Activated CD4-positive, alpha-beta memory T cell treated with anti-CD3 and anti-CD28 coated beads, Interleukin-2, amount 10 ng/mL, durations not matched to agents 7 days and 5 days (primary cell): Measurements from ENCODE around the gene KLHL20. TPM values are rescaled to one million over a fixed set of nuclear protein-coding genes. Genes with fewer than 3 reads are reported as not detected.
"Not testable (repeated sequence)": the region's sequence is repeated elsewhere in the genome, so short reads cannot be mapped to it uniquely, and the experiment has no call there.

Source experiments
- CTCF ChIA-PET: fragments of 350-600 bp; sonication (Branson Sonifier 250); formaldehyde crosslinking; loops from one replicate; lab custom pipeline; 2021; ENCODE audit warnings: antibody characterized with exemption, inconsistent platforms; lab: Charles Lee
- POLR2A ChIA-PET: fragments of 350-600 bp; sonication (Branson Sonifier 250); formaldehyde crosslinking; loops from one replicate; lab custom pipeline; 2021; ENCODE audit warnings: antibody characterized with exemption; lab: Charles Lee
- DNase-seq: peaks from one replicate; pipeline ENCODE4 v3.0.0-alpha.2; 2020
- H3K27ac Mint-ChIP-seq: one replicate; pipeline ENCODE4 v1.8.0; 2021; ENCODE audit warnings: mild to moderate bottlenecking, mixed read lengths
- H3K27me3 Mint-ChIP-seq: one replicate; pipeline ENCODE4 v1.8.0; 2021; ENCODE audit warnings: mixed read lengths
- H3K36me3 Mint-ChIP-seq: one replicate; pipeline ENCODE4 v1.8.0; 2021; ENCODE audit warnings: low read depth, mixed read lengths
- H3K4me1 Mint-ChIP-seq: one replicate; pipeline ENCODE4 v1.8.0; 2021; ENCODE audit warnings: mixed read lengths
- H3K4me3 Mint-ChIP-seq: one replicate; pipeline ENCODE4 v1.8.0; 2021; ENCODE audit warnings: mild to moderate bottlenecking, mixed read lengths
- H3K9me3 Mint-ChIP-seq: one replicate; pipeline ENCODE4 v1.8.0; 2021; ENCODE audit warnings: mixed read lengths
- total RNA-seq, 2 experiments: library from RNA; stranded (reverse); gene quantifications; one replicate each; pipeline ENCODE4 v1.2.3, GENCODE V29; 2021

Gene KLHL20, protein sequence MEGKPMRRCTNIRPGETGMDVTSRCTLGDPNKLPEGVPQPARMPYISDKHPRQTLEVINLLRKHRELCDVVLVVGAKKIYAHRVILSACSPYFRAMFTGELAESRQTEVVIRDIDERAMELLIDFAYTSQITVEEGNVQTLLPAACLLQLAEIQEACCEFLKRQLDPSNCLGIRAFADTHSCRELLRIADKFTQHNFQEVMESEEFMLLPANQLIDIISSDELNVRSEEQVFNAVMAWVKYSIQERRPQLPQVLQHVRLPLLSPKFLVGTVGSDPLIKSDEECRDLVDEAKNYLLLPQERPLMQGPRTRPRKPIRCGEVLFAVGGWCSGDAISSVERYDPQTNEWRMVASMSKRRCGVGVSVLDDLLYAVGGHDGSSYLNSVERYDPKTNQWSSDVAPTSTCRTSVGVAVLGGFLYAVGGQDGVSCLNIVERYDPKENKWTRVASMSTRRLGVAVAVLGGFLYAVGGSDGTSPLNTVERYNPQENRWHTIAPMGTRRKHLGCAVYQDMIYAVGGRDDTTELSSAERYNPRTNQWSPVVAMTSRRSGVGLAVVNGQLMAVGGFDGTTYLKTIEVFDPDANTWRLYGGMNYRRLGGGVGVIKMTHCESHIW
- total RNA-seq, result 10 to 100 TPM; 17.7 to 18.9 TPM

DNA sequence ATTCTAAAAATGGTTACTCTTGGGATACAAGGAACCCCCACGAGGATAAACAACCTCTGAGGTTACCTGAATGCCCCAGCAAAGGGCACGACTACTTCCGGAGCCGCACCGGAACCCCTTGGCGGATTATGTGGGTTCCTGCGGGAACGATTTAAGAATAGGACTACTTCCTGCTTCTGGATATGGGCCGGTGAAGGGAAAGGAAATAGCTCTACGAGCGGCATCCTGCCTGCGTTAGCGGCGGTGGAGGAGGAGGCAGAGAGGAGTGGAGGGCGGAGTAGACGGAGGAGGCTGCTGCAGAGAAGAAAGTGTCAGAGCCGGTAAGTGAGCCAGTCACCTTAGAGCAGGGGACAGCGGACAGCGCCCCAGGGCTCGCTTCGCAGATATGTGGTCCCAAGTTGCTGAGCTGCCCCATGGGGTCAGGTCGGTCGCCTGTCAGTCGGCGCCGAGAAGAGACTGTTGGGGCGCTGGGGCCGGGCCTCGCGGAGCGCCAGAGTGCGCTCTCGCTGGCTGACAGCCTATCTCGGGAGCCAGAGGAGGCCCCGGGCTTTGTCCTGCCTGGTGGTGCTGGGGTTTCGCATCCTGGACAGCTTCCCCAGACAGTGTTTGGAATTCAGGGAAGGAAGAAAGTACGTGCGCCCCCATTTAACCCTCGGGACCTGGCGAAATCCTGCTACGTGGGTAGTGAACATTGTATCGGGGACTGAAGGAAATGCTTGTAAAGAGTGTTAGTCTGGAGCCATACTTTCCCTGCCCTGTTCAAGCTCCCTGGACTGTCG is at the start of gene KLHL20:
Gene KLHL20 (plus strand): TSS at position 223 of the 779 bp plus-strand sequence. CDS start 1,063 bp downstream, outside the sequence.
- Mint-ChIP-seq H3K4me3 (peak within 1 kb of the TSS; percentile 90), H3K36me3 (peaks cover 7% of the 10 kb centered on the region), H3K9me3 (no peaks in the 10 kb centered on the region), H3K4me1 (peaks cover 24% of the 10 kb centered on the region), H3K27me3 (peaks cover 21% of the 10 kb centered on the region), H3K27ac (peak within 1 kb of the TSS; percentile 97)
- ChIA-PET CTCF (interaction anchor here (0.6 to 2.7 kb wide), 8 partner anchors 43 to 286 kb away, joined by 3 to 17 read pairs (median 4); partner anchors contain the start of gene PRDX6), POLR2A (interaction anchor here (1.0 to 4.3 kb wide), 19 partner anchors 8 to 1285 kb away, joined by 3 to 35 read pairs (median 5); partner anchors contain the start of genes CACYBP, CENPL, DARS2 and GAS5)
- peak; percentile 89 for DNase-seq

DNA sequence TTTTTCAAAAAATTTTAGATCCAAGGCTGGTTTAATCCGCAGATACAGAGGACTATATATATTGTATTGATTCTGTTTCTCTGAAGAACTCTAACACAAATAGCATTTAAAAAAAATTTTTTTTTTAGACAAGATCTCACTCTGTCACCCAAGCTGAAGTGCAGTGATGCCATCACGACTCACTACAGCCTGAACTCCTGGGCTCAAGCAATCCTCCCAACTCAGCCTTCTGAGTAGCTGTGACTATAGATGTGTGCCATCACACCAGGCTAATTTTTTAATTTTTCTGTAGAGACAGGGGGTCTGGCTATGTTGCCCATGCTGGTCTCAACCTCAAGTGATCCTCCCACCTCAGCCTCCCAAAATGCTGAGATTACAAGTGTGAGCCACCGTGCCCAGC is 48.1 kb upstream of the KLHL20 start:
- no peaks in the 10 kb centered on the region for H3K9me3 Mint-ChIP-seq
- peaks cover 34% of the 10 kb centered on the region for H3K27me3 Mint-ChIP-seq
- no peaks in the 10 kb centered on the region for H3K36me3 Mint-ChIP-seq
- H3K4me1 Mint-ChIP-seq, result peaks cover 9% of the 10 kb centered on the region
- no peak for DNase-seq
- no peak overlapping the region for H3K27ac Mint-ChIP-seq
- CTCF ChIA-PET, result interaction anchor here (1.3 kb wide), 1 partner anchor 237 kb away, joined by 4 read pairs; no protein-coding TSS in a partner anchor
- POLR2A ChIA-PET, result no interaction called here
- H3K4me3 Mint-ChIP-seq, result no peak overlapping the region

DNA sequence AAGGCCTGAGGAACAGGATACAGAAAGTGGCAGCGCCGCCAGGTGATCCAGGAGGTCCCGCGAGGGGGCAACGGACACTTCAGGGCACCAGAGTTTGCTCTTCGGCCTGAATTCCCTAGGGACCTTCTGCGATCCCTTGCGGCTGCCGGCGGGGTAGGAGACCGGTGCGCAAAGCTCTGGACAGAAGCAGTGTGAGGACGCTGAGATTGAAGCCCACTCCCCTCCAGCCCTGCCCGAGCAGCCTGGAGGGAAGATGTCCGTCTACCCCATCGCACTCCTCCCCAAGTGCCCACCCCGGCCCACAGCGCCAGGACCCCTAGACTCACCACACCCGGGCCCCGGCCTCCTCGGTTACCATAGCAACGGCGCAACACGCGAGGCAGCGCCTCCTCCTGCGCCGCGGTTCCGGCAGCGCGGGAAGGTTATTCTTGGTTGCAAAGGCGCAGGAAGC is 45.3 kb upstream of the KLHL20 start, which contains the start of gene ANKRD45:
Gene ANKRD45 (minus strand): TSS at position 361 of the 451 bp plus-strand sequence. CDS start 10,433 bp downstream, outside the sequence.
- H3K27ac Mint-ChIP-seq, result no peak within 1 kb of the TSS
- H3K36me3 Mint-ChIP-seq, result no peaks in the 10 kb centered on the region
- H3K27me3 Mint-ChIP-seq, result peaks cover 29% of the 10 kb centered on the region
- ChIA-PET CTCF (no interaction called here), POLR2A (no interaction called here)
- DNase-seq, result peak; percentile 20
- no peak within 1 kb of the TSS for H3K4me3 Mint-ChIP-seq
- H3K9me3 Mint-ChIP-seq, result no peaks in the 10 kb centered on the region
- peaks cover 9% of the 10 kb centered on the region for H3K4me1 Mint-ChIP-seq

DNA sequence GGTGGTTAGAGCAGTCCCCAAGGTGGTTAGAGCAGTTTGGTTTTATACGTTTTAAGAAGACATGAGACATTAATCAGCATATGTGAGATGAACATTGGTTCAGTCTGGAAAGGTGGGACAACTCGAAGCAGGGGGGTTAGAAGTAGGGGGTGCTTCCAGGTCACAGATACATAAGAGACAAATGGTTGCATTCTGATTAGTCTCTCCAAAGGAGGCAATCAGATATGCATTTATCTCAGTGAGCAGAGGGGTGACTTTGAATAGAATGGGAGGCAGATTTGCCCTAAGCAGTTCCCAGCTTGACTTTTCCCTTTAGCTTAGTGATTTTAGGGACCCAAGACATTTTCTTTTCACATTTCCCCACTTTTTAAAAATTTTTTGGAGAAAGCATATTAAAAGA is 40.3 kb upstream of the KLHL20 start:
- H3K4me1 Mint-ChIP-seq, DNase-seq, H3K36me3 Mint-ChIP-seq, H3K27ac Mint-ChIP-seq, CTCF ChIA-PET, H3K9me3 Mint-ChIP-seq, H3K4me3 Mint-ChIP-seq, POLR2A ChIA-PET: not testable (repeated sequence)
- peaks cover 11% of the 10 kb centered on the region for H3K27me3 Mint-ChIP-seq

DNA sequence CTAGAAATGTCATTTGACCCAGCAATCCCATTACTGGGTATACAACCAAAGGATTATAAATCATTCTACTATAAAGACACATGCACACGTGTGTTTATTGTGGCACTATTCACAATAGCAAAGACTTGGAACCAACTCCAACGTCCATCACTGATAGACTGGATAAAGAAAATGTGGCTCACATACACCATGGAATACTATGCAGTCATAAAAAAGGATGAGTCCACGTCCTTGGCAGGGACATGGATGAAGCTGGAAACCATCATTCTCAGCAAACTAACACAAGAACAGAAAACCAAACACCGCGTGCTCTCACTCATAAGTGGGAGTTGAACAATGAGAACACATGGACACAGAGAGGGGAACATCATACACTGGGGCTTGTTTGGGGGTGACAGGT is 34.6 kb upstream of the KLHL20 start:
- POLR2A ChIA-PET, CTCF ChIA-PET, H3K36me3 Mint-ChIP-seq, H3K27ac Mint-ChIP-seq, H3K9me3 Mint-ChIP-seq, H3K4me1 Mint-ChIP-seq, H3K4me3 Mint-ChIP-seq, H3K27me3 Mint-ChIP-seq, DNase-seq: not testable (repeated sequence)

DNA sequence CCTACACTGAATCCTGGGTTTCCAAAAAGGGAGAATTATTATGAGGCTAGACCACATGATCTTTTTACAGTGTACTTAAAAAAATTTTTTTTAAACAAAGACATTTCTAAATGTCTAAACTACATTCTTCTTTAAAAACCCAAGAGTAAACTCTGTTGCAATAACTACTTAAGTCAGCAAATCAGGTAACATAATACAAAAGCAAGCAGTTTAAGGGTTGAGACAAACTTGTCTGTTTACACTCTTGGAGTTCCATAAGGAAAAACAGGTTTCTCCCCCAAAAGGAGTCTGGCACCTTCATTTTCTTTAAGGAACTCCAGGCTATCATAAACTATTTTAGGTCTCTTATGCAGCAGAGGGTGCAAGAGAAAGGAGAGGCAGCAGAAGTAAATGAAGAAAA is 32.6 kb upstream of the KLHL20 start:
- Mint-ChIP-seq H3K4me3 (no peak overlapping the region), H3K27me3 (peaks cover 3% of the 10 kb centered on the region), H3K9me3 (peaks cover 3% of the 10 kb centered on the region), H3K4me1 (no peaks in the 10 kb centered on the region), H3K27ac (no peak overlapping the region), H3K36me3 (no peaks in the 10 kb centered on the region)
- POLR2A ChIA-PET, result no interaction called here
- CTCF ChIA-PET, result no interaction called here
- no peak for DNase-seq

DNA sequence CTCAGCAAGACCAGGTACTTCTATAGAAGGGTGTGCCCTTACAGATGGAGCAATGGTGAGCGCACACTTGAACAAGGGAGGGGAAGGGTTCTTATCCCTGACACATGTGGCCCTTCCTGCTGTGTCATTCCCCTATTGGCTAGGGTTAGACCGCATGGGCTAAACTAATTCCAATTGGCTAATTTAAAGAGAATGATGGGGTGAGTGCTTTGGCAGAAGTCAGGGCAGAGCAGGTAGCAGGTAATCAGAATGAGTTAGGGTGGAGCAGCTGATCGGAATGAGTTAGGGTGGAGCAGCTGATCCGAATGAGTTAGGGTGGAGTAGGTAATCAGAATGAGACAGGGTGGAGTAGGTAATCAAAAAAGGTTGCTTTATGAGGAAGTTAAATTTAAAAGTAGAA is 30.9 kb upstream of the KLHL20 start:
- H3K4me3 Mint-ChIP-seq, H3K9me3 Mint-ChIP-seq, H3K4me1 Mint-ChIP-seq, H3K36me3 Mint-ChIP-seq, H3K27ac Mint-ChIP-seq, H3K27me3 Mint-ChIP-seq, POLR2A ChIA-PET, CTCF ChIA-PET, DNase-seq: not testable (repeated sequence)

DNA sequence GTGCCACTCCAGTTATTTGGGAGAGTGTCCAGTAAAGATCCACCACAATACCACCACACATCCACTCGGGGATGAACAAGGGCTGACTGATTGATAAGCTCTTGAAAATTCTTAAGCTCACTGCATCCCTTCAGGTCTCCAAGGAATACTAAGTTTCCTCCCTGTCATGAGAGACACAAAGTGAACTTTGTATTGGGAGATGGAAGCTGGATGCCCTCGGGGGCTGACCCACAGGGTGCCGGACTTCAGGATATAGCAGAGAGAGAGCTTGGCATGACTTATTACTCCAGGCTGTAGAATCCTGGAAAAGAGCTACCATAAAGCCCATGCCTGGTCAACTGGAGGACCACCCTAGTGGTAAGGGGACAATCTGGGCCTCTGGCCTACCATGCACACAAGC is 29.7 kb upstream of the KLHL20 start:
- H3K4me3 Mint-ChIP-seq, H3K36me3 Mint-ChIP-seq, DNase-seq, H3K27ac Mint-ChIP-seq, H3K4me1 Mint-ChIP-seq, CTCF ChIA-PET, H3K27me3 Mint-ChIP-seq, POLR2A ChIA-PET, H3K9me3 Mint-ChIP-seq: not testable (repeated sequence)

DNA sequence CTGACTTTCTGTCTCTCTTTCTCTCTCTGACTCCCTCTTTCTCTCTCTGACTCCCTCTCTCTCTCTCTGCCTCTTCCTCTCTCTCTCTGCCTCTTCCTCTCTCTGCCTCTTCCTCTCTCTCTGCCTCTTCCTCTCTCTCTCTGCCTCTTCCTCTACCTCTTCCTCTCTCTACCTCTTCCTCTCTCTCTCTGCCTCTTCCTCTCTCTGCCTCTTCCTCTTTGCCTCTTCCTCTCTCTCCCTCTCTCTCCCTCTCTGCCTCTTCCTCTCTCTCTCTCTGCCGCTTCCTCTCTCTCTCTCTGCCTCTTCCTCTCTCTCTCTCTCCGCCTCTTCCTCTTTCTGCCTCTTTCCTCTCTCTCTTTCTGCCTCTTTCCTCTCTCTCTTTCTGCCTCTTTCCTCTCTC is 26.5 kb upstream of the KLHL20 start:
- H3K27me3 Mint-ChIP-seq, result peaks cover 9% of the 10 kb centered on the region
- no peak for DNase-seq
- ChIA-PET CTCF (no interaction called here), POLR2A (no interaction called here)
- no peak overlapping the region for H3K27ac Mint-ChIP-seq
- no peaks in the 10 kb centered on the region for H3K4me1 Mint-ChIP-seq
- no peaks in the 10 kb centered on the region for H3K36me3 Mint-ChIP-seq
- no peak overlapping the region for H3K4me3 Mint-ChIP-seq
- H3K9me3 Mint-ChIP-seq, result no peaks in the 10 kb centered on the region

DNA sequence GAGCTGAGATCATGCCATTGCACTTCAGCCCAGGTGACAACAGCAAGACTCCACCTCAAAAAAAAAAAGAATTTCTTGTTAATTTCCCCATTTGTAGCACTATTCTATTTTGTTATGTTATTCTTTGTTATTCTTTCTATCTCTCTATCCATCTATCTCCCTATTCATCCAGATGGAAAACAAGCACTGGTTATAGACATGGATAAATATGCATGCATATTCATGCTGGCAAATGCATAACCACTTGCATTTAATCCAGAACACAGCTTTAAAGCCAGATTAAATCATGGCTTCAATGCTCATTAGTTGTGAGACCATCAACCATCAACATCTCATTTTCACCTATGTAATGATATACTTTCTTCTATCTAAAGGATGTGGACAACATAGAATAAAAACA is 21.5 kb upstream of the KLHL20 start:
- Mint-ChIP-seq H3K4me1 (no peaks in the 10 kb centered on the region), H3K36me3 (no peaks in the 10 kb centered on the region), H3K27ac (no peak overlapping the region), H3K9me3 (no peaks in the 10 kb centered on the region), H3K4me3 (no peak overlapping the region), H3K27me3 (peaks cover 17% of the 10 kb centered on the region)
- ChIA-PET POLR2A (no interaction called here), CTCF (interaction anchor here (0.7 kb wide), 1 partner anchor 76 kb away, joined by 3 read pairs; no protein-coding TSS in a partner anchor)
- no peak for DNase-seq

DNA sequence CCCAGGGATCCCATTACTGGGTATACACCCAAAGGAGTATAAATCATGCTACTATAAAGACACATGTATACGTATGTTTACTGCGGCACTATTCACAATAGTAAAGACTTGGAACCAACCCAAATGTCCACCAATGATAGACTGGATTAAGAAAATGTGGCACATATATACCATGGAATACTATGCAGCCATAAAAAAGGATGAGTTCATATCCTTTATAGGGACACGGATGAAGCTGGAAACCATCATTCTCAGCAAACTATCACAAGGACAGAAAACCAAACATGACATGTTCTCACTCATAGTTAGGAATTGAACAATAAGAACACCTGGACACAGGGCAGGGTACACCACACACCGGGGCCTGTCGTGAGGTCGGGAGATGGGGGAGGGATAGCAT is 13.5 kb upstream of the KLHL20 start:
- DNase-seq, CTCF ChIA-PET, H3K9me3 Mint-ChIP-seq, H3K4me1 Mint-ChIP-seq, H3K27ac Mint-ChIP-seq, H3K4me3 Mint-ChIP-seq, POLR2A ChIA-PET, H3K36me3 Mint-ChIP-seq: not testable (repeated sequence)
- peaks cover 29% of the 10 kb centered on the region for H3K27me3 Mint-ChIP-seq

DNA sequence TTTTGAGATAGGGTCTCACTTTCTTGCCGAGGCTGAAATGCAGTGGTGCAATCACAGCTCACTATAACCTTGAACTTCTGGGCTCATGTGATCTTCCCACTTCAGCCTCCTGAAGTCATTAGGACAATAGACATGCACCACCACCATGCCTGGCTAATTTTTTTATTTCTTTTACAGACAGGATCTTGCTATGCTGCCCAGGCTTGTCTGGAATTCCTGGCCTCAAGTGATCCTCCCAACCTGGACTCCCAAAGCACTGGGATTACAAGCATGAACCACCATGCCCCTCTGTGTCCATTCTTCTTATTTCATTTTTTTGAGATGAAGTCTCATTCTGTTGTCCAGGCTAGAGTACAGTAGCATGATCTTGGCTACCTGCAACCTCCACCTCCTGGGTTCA is 12.0 kb upstream of the KLHL20 start:
- Mint-ChIP-seq H3K36me3 (no peaks in the 10 kb centered on the region), H3K27ac (no peak overlapping the region), H3K4me1 (no peaks in the 10 kb centered on the region), H3K4me3 (no peak overlapping the region), H3K27me3 (peaks cover 26% of the 10 kb centered on the region), H3K9me3 (peaks cover 3% of the 10 kb centered on the region)
- ChIA-PET CTCF (no interaction called here), POLR2A (no interaction called here)
- no peak for DNase-seq

DNA sequence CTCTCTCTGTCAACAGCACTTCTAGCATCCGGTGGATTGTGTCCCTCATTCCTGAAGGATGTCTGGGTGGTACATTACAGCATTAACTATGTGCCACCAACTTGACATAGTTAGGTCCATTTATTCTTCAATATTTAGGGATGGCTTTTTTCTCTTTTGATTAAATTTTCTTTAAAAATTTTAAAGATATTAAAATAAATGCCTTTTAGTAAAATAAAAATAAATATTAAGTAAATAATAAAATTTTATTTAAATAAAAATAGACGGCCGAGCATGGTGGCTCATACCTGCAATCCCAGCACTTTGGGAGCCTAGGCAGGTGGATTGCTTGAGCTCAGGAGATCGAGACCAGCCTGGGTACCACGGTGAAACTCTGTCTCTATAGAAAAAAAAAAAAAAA is 9.7 kb upstream of the KLHL20 start:
- peaks cover 3% of the 10 kb centered on the region for H3K9me3 Mint-ChIP-seq
- no peak for DNase-seq
- H3K4me3 Mint-ChIP-seq, result no peak overlapping the region
- H3K36me3 Mint-ChIP-seq, result no peaks in the 10 kb centered on the region
- H3K4me1 Mint-ChIP-seq, result no peaks in the 10 kb centered on the region
- ChIA-PET CTCF (no interaction called here), POLR2A (no interaction called here)
- H3K27ac Mint-ChIP-seq, result no peak overlapping the region
- H3K27me3 Mint-ChIP-seq, result peaks cover 18% of the 10 kb centered on the region
